Measurements from ENCODE around the gene PPP2R3B. TPM values are rescaled to one million over a fixed set of nuclear protein-coding genes. Genes with fewer than 3 reads are reported as not detected.

PPP2R3B gene
- total RNA-seq, 1 donor = 35.3 TPM

DNA sequence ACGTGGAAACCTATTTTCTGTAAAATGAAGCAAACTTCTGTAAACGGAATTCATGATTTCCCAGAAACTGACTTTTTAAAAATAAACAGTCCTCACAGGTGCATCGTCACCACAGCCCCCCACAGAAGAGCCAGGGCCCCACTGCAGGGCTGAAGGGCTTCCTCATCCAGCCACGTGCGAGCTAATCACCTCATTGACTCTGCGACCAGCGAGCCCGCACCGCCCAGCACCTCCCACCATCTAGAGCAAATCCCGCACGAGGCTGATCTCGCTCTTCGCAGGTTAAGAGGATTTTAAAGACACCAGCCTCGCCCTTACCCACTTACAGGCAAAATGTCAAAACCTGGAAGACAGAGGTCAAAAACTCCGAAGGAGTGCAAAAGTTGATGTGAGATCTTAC, 14.8 kb downstream of the PPP2R3B start:
- DNase-seq (ENCODE audit: low read depth in 2 of 3, low spot score in 2 of 3) = peak in 1 of 3 donors; percentile 40

DNA sequence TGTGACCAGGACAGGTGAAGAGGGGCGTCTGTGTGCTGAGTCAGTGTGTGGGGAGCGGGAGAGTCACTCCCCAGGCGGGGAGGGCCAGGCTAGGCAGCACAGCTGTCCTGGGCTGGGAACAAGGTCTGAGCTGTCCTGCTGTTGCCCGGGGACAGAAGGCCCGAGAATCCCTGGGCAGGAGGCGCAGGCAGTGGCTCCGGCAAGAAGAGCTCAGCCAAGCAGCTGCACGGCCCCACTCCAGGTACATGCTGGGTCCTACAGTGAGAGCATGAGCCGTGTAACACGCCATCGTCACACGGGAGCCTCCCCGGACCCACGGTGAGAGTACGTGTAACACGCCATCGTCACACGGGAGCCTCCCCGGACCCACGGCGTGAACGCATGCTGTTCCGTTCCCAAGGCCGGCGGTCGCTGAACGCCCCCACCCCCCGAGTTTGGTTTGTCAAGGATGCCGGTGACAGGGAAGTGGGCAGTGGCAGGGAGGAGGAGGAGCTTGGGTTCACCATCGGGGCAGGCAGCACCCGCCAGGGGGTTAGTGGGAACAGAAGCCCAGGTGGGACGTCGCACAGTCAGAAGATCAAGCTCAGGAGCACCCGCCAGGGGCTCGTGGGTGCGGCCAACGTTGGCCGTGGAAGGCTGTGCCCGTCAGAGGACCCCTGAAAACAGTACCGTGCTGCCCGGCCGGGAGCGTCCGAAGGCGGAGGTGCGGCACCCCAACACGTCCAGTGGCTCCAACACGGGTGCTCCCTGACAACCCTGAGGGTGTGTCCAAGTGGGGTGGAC, 15.6 kb downstream of the PPP2R3B start:
- no peak for DNase-seq (ENCODE audit: low read depth in 2 of 3, low spot score in 2 of 3)

- DNase-seq (ENCODE audit: low read depth in 2 of 3, low spot score in 2 of 3) = no peak
These were observed 16.3 kb downstream of the PPP2R3B start for GRCh38 chrX:370244-370962.

DNA sequence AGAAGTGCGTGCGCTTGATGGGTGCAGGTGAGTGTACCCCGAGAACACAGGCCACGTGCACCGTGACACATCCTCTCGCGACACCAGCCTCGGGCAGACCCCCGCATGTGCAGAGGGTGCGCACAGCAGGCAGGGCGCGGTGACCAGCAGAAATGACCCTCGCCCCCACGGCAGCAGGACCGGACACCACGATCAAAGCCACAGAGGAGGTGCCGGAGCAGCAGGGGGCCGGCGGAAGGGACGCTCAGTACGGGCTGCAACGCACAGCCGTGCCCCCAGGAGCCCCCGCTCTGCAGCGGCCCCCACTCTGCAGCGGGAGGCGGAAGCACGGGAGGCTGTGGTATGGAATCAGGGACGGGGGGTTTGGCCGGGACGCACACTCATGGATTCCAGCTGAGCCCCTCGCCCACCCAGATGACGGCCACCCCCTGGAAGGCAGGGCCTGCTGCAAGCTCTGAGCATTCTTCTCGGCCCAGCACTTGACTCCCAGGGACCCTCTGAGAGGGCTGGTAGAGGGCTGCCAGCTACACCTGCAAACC, 17.1 kb downstream of the PPP2R3B start:
- no peak for DNase-seq (ENCODE audit: low read depth in 2 of 3, low spot score in 2 of 3)

GRCh38 chrX:368811-369562, 17.7 kb downstream of the PPP2R3B start:
- no peak for DNase-seq (ENCODE audit: low read depth in 2 of 3, low spot score in 2 of 3)

- DNase-seq (ENCODE audit: low read depth in 2 of 3, low spot score in 2 of 3) = no peak
These were observed 18.8 kb downstream of the PPP2R3B start for GRCh38 chrX:367866-368265.

DNA sequence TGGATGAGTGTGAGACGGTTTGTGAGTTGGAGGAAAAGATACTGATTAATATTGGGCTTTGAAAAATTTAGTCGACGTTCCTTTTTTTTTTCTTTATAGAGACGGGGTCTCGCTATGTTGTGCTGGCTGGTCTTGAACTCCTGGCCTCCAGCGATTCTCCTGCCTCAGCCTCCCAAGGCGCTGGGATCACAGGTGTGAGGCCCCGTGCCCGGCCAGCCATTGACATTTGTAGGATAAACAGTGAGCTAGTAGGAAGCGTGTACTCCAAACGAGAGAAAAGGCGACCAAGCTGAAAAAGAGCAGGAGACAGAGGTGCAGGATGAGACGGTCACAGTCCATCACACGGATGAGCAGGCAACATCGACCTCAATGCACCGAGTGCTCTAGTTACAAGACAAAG, 19.4 kb downstream of the PPP2R3B start:
- no peak for DNase-seq (ENCODE audit: low read depth in 2 of 3, low spot score in 2 of 3)

DNA sequence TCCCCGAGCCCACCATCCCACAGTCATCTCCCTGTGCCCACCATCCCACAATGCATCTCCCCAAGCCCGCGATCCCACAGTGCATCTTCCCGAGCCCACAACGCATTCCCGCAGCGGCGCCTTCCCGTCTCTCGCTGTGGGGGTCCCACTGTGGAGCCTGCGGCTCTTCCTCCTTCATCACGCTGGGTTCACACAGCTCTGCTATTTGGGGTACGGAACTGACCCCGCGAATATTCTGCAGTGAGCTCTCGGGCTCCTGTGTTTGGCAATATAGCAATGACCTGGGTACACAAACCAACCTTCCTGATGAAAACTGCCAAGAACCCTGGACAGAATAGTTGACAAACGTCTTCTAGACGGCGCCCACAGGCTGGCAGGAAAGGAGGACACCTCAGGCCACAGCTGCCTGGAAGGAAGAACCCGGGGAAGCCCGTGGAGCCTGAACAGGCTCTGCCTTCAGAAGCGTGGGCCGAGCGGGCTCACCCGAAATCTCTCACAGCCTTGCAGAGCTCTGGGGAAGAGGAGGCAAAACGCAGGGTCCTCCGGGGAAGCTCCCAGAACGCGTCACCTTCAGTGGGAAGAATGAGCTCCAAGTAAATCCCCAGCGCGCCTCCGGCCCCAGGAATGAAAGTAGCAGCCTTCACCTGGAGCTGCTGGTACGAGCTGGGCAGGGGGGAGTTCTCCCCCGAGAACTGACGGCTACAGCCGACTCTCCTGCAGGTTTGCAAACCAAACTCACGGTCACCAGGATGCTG, 22.9 kb downstream of the PPP2R3B start:
- no peak for DNase-seq (ENCODE audit: low read depth in 2 of 3, low spot score in 2 of 3)

DNA sequence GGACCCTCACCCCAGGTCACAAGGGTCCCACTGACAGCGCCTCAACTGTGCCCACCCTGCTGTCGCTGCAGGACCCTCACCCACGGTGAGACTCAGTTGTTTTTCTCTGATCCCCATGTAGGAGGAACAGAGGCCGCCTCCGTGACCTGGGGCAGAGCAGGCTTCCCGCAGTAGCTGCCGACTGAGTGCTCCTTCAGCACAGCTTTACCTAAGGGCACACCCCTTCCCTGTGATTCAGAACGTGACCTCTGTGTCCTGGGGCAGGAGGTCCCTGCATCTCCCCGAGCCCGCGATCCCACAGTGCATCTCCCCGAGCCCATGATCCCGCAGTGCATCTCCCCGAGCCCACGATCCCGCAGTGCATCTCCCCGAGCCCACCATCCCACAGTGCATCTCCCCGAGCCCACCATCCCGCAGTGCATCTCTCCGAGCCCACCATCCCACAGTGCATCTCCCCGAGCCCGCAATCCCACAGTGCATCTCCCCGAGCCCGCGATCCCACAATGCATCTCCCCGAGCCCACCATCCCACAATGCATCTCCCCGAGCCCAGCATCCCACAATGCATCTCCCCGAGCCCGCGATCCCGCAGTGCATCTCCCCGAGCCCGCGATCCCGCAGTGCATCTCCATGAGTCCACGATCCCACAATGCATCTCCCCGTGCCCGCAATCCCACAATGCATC, 23.6 kb downstream of the PPP2R3B start:
- no peak for DNase-seq (ENCODE audit: low read depth in 2 of 3, low spot score in 2 of 3)

DNA sequence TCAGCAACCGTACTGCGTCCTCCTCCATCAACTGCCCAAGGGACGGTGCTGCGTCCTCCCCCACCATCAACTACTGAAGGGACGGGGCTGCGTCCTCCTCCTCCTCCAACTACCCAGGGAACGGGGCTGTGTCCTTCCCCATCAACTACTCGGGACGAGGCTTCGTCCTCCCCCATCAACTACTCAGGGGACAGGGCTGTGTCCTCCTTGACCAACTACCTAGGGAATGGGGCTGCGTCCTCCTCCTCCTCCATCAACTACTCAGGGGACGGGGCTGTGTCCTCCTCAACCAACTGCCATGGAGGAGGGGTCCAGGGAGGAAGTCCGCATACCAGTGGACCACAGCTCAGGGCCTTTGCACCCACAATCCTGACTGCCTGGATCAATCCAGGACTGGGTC, 24.4 kb downstream of the PPP2R3B start:
- no peak for DNase-seq (ENCODE audit: low read depth in 2 of 3, low spot score in 2 of 3)

GRCh38 chrX:361231-362145, 25.2 kb downstream of the PPP2R3B start:
- DNase-seq (ENCODE audit: low read depth in 2 of 3, low spot score in 2 of 3) = no peak

DNA sequence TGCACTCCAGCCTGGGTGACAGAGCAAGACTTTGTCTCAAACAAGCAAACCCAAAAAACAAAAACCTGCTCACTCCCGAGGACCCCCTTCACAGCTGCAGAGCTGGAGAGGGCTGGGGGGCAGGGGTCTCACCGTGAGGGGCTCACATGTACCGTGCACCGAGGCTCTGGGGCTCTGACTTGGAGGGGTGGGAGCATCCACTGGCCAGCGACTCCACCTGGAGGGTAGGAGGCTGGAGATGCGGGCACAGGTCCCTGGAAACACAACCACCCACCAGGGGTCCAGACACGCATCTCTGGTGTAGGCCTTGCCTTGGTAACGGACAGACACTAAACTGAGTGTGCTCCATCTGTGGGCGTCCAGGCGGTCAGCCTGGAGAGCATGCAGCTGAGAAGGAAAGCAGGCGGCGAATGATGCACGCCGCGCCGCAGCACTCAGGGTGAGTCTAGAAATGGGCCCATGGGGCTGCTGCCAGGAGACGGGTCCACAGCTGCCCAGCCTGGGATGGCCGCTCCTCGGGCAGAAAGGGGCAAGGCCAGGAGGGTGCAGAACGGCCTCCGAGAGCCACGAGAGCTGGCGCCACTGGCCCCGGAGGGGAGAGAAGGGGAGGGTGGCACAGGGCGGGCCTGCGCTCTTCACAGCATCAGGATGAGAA, 26.1 kb downstream of the PPP2R3B start:
- DNase-seq (ENCODE audit: low read depth in 2 of 3, low spot score in 2 of 3) = no peak

DNA sequence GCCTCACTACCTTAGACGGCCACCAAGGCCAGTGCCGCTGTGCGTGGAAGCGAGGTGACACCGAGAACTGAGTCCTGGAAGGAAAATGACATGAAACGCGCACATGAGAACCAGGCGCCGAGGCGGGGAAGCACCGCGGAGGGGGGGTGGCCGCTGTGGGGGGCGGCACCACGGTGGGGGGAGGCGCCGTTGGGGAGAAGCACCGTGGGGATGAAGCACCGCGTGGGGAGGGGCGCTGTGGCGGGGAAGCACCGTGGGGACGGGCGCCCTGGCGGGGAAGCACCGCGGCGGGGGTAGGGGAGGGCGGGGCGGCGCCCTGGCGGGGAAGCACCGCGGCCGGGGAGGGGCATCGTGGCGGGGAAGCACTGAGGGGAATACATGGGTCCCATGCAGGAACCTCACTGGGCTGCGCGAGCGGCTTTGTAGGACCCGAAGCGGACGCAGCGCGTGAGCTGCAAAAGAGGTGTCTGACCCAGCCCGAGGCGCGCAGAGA, 28.0 kb downstream of the PPP2R3B start:
- DNase-seq (ENCODE audit: low read depth in 2 of 3, low spot score in 2 of 3) = no peak

DNA sequence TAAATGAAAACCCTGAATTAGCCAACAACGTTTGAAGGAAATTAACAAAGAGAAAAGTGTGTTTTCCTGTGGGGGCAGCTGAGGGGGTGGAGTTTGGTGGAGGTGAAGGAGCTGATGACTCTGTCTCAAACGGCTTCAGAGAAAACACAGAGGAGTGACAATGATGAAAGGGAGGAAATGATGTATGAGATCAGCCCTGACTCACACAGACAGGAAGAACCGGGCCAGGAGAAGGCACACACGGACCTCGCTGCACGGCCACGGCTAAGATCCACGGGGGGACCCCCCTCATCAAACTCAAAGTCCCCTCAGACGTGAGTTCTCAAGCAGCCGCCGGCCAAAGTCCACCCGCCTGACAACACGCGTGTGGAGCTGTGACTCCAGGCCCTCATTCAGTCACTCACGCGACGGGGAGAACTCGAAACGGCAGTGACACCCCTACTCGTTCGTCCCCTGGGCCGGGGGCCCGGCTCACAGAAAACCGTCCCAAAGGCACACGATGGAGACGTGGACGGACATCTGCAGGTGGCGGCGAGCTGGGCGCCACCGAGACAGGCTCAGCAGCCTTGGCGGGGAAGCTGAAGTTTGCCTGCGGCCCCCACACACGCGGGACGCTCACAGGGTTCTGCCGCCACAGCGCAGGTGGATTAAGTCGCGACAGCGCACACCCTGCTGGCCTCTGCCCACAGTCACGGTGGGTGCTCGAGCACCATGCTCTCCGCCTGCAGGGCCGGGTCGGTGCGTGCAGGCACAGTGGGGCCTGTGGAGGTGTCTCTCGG, 28.8 kb downstream of the PPP2R3B start:
- DNase-seq (ENCODE audit: low read depth in 2 of 3, low spot score in 2 of 3) = peak in 2 of 3 donors; percentile 57 to 59

GRCh38 chrX:357035-357692, 29.5 kb downstream of the PPP2R3B start:
- DNase-seq (ENCODE audit: low read depth in 2 of 3, low spot score in 2 of 3) = peak in 1 of 3 donors; percentile 7

GRCh38 chrX:356385-357034, 30.2 kb downstream of the PPP2R3B start:
- no peak for DNase-seq (ENCODE audit: low read depth in 2 of 3, low spot score in 2 of 3)
